Measurements from ENCODE around the gene FAM193A.

- TF ChIP-seq, protein P1, sequence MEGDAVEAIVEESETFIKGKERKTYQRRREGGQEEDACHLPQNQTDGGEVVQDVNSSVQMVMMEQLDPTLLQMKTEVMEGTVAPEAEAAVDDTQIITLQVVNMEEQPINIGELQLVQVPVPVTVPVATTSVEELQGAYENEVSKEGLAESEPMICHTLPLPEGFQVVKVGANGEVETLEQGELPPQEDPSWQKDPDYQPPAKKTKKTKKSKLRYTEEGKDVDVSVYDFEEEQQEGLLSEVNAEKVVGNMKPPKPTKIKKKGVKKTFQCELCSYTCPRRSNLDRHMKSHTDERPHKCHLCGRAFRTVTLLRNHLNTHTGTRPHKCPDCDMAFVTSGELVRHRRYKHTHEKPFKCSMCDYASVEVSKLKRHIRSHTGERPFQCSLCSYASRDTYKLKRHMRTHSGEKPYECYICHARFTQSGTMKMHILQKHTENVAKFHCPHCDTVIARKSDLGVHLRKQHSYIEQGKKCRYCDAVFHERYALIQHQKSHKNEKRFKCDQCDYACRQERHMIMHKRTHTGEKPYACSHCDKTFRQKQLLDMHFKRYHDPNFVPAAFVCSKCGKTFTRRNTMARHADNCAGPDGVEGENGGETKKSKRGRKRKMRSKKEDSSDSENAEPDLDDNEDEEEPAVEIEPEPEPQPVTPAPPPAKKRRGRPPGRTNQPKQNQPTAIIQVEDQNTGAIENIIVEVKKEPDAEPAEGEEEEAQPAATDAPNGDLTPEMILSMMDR (IDR thresholded peaks at IDR 0.05), result no peak
- no peak for TF ChIP-seq POLR2A (IDR thresholded peaks at IDR 0.05)
Measured at GRCh38 chr4:2698504-2698903, 162.1 kb downstream of the FAM193A start.

All from adrenal gland (tissue), 5 donors.